Esophagus muscularis mucosa (tissue), 4 donors: ENCODE data around the gene SPSB1.

Experiments used
- CTCF ChIP-seq, 3 experiments: fragments of 200-600 bp in 2 of 3; fragments of 450-650 bp in 1 of 3; sonication (generic) in 2 of 3; IDR thresholded peaks; one replicate each; pipeline ENCODE4 v1.5.1; 2017 to 2019; ENCODE audit warnings: antibody characterized with exemption in 3 of 3, mild to moderate bottlenecking in 2 of 3, moderate library complexity in 1 of 3
- EP300 ChIP-seq: sonication (generic); formaldehyde crosslinking; IDR thresholded peaks from one replicate; pipeline ENCODE4 v1.6.1; 2017; ENCODE audit warnings: antibody characterized with exemption
- POLR2A ChIP-seq: fragments of 450-650 bp; IDR thresholded peaks from one replicate; pipeline ENCODE4 v1.6.1; 2017; ENCODE audit warnings: antibody characterized with exemption, moderate library complexity, mild to moderate bottlenecking, low read depth
- POLR2AphosphoS5 ChIP-seq, 2 donors: sonication (generic); formaldehyde crosslinking; IDR thresholded peaks; one replicate each; pipeline ENCODE4 v1.6.1; 2017; ENCODE audit warnings: antibody characterized with exemption in 2 of 2

GRCh38 chr1:9303916-9304315 is 11.2 kb downstream of the SPSB1 start:
- TF ChIP-seq CTCF (IDR thresholded peaks at IDR 0.05) (no peak), POLR2AphosphoS5 (IDR thresholded peaks at IDR 0.05) (no peak), EP300 (no peak), POLR2A (no peak)
